A549 (cell line): ENCODE data around the gene FTCD. TPM values are rescaled to one million over a fixed set of nuclear protein-coding genes. Genes with fewer than 3 reads are reported as not detected.

Experiments used
- ATAC-seq, 2 experiments: fragments of 200-7000 bp in 1 of 2; fragments of >200 bp in 1 of 2; cut with Nextera tagmentation in 1 of 2; cut with Tn5 transposase in 1 of 2; 3 replicates each; pipeline versions ENCODE4 v1.8.0 to v1.9.1; 2018 to 2020; ENCODE audit warnings: mild to moderate bottlenecking in 1 of 2, moderate library complexity in 1 of 2
- CTCF ChIA-PET: fragments of 300-600 bp; sonication (Branson Sonifier 250); formaldehyde crosslinking; extraction: SDS; loops from one replicate; lab custom pipeline; 2021; ENCODE audit warnings: antibody characterized with exemption, inconsistent platforms; lab: Yijun Ruan, JAX
- POLR2A ChIA-PET: fragments of 350-600 bp; formaldehyde crosslinking; extraction: SDS; loops from one replicate; lab custom pipeline; 2021; ENCODE audit warnings: antibody characterized with exemption, inconsistent platforms; lab: Yijun Ruan, JAX
- DNase-seq, 2 experiments: peaks; one replicate each; pipeline versions ENCODE4 v3.0.0 to v3.0.0-alpha.2; 2011 to 2016; ENCODE audit warnings: low read depth in 1 of 2, low spot score in 1 of 2
- FAIRE-seq: peaks from 2 replicates; lab custom pipeline; 2011; peaks lifted over from hg19 to GRCh38; lab: Jason Lieb, UNC
- H3K27ac ChIP-seq, 2 experiments: fragments of >200 bp; sonication (Bioruptor Twin); formaldehyde crosslinking; 3 replicates each; pipeline ENCODE4 v1.5.1; 2016 to 2017
- H3K4me1 ChIP-seq: fragments of >200 bp; sonication (Bioruptor Twin); formaldehyde crosslinking; 3 replicates; pipeline ENCODE4 v1.6.1; 2016
- H3K4me2 ChIP-seq: fragments of >200 bp; sonication (Bioruptor Twin); formaldehyde crosslinking; 3 replicates; pipeline ENCODE4 v1.6.1; 2016
- H3K4me3 ChIP-seq: fragments of >200 bp; sonication (Bioruptor Twin); formaldehyde crosslinking; 3 replicates; pipeline ENCODE4 v1.5.1; 2016
- H3K9me3 ChIP-seq: fragments of >200 bp; sonication (Bioruptor Twin); formaldehyde crosslinking; 3 replicates; pipeline ENCODE4 v1.6.1; 2016
- BHLHE40 ChIP-seq: IDR thresholded peaks from 2 replicates; pipeline ENCODE4 v1.6.1; 2012; ENCODE audit warnings: low read depth, low read length, inconsistent platforms
- CBX8 ChIP-seq: fragments of 200-600 bp; sonication (generic); IDR thresholded peaks from 2 replicates; pipeline ENCODE4 v1.6.1; 2016
- CHD4 ChIP-seq: fragments of 200-600 bp; sonication (generic); IDR thresholded peaks from 2 replicates; pipeline ENCODE4 v1.6.1; 2016; ENCODE audit warnings: antibody characterized with exemption, mild to moderate bottlenecking, borderline replicate concordance
- CTCF ChIP-seq: fragments of >200 bp; sonication (Bioruptor Twin); formaldehyde crosslinking; IDR thresholded peaks from 3 replicates; pipeline ENCODE4 v1.5.1; 2016
- EHMT2 ChIP-seq: fragments of 200-600 bp; sonication (generic); IDR thresholded peaks from 2 replicates; pipeline ENCODE4 v1.6.1; 2016; ENCODE audit warnings: antibody characterized with exemption, low read depth, mild to moderate bottlenecking, moderate library complexity
- EP300 ChIP-seq, 2 experiments: fragments of >200 bp; sonication (Bioruptor Twin); formaldehyde crosslinking; IDR thresholded peaks; 2 replicates in 1 of 2; 3 replicates in 1 of 2; pipeline ENCODE4 v1.6.1; 2016 to 2017
- ESRRA ChIP-seq: fragments of 150-350 bp; IDR thresholded peaks from 2 replicates; pipeline ENCODE4 v1.6.1; 2014; ENCODE audit warnings: mild to moderate bottlenecking, low read length, borderline replicate concordance
- FOSL2 ChIP-seq, 2 experiments: fragments of 450-650 bp in 1 of 2; fragments of >200 bp in 1 of 2; sonication (Bioruptor Twin) in 1 of 2; formaldehyde crosslinking; IDR thresholded peaks; 2 replicates each; pipeline versions ENCODE4 v1.5.0 to v1.6.1; 2016 to 2020; ENCODE audit warnings: mild to moderate bottlenecking in 1 of 2, moderate library complexity in 1 of 2
- HEYL ChIP-seq: fragments of 250-450 bp; sonication (Bioruptor Pico); IDR thresholded peaks from 2 replicates; pipeline ENCODE4 v1.8.0; 2021; ENCODE audit warnings: mild to moderate bottlenecking, moderate library complexity
- HMGXB4 ChIP-seq: fragments of 250-450 bp; sonication (Bioruptor Pico); IDR thresholded peaks from 2 replicates; pipeline ENCODE4 v1.5.0; 2021; ENCODE audit warnings: mild to moderate bottlenecking, moderate library complexity, borderline replicate concordance
- HOXA7 ChIP-seq: fragments of 250-450 bp; sonication (Bioruptor Pico); IDR thresholded peaks from 2 replicates; pipeline ENCODE4 v1.5.0; 2020; ENCODE audit warnings: mild to moderate bottlenecking, moderate library complexity
- HOXB13 ChIP-seq: fragments of 250-450 bp; sonication (Bioruptor Pico); IDR thresholded peaks from 2 replicates; pipeline ENCODE4 v1.5.0; 2020; ENCODE audit warnings: low read depth, mild to moderate bottlenecking, moderate library complexity
- JUN ChIP-seq, 2 experiments: fragments of >200 bp; sonication (Bioruptor Twin); formaldehyde crosslinking; IDR thresholded peaks; 2 replicates in 1 of 2; 3 replicates in 1 of 2; pipeline ENCODE4 v1.6.1; 2016 to 2017
- KDM5A ChIP-seq: fragments of 200-600 bp; sonication (generic); IDR thresholded peaks from 2 replicates; pipeline ENCODE4 v1.6.1; 2016; ENCODE audit warnings: antibody characterized with exemption, mild to moderate bottlenecking
- MAFK ChIP-seq: fragments of 450-650 bp; IDR thresholded peaks from 2 replicates; pipeline ENCODE4 v1.6.1; 2014; ENCODE audit not compliant: partially characterized antibody
- MYC ChIP-seq: IDR thresholded peaks from 2 replicates; pipeline ENCODE4 v1.6.1; 2012; ENCODE audit warnings: mild to moderate bottlenecking, inconsistent platforms, low read length, improper control_type of control experiment, borderline replicate concordance
- PBX3 ChIP-seq: IDR thresholded peaks from 2 replicates; pipeline ENCODE4 v1.6.1; 2012
- PHF8 ChIP-seq: fragments of 200-600 bp; sonication (generic); IDR thresholded peaks from 2 replicates; pipeline ENCODE4 v1.6.1; 2016; ENCODE audit warnings: low read depth, mild to moderate bottlenecking, antibody characterized with exemption, moderate library complexity, borderline replicate concordance
- RFX5 ChIP-seq: fragments of 450-650 bp; IDR thresholded peaks from 2 replicates; pipeline ENCODE4 v1.7.1; 2014; ENCODE audit warnings: antibody characterized with exemption, mild to moderate bottlenecking, moderate library complexity
- RNF2 ChIP-seq: fragments of 200-600 bp; sonication (generic); IDR thresholded peaks from 2 replicates; pipeline ENCODE4 v1.6.1; 2016; ENCODE audit warnings: low read depth, mild to moderate bottlenecking, antibody characterized with exemption, moderate library complexity, borderline replicate concordance
- SMC3 ChIP-seq: fragments of >200 bp; sonication (Bioruptor Twin); formaldehyde crosslinking; IDR thresholded peaks from 3 replicates; pipeline ENCODE4 v1.6.1; 2018; ENCODE audit warnings: inconsistent platforms
- SREBF2 ChIP-seq: fragments of 450-650 bp; IDR thresholded peaks from 2 replicates; pipeline ENCODE4 v1.6.1; 2014; ENCODE audit warnings: mild to moderate bottlenecking, moderate library complexity
- ZFP36 ChIP-seq: fragments of 450-650 bp; IDR thresholded peaks from 2 replicates; pipeline ENCODE4 v1.6.1; 2014; ENCODE audit warnings: borderline replicate concordance; ENCODE audit not compliant: partially characterized antibody
- WGBS: methylation state at CpG from one replicate; pipeline ENCODE4 v1.1.6; 2017; ENCODE audit errors: missing lambda C conversion rate; 5-methylcytosine and 5-hydroxymethylcytosine counted together
- polyA plus RNA-seq, 4 experiments: library from polyadenylated mRNA; depleted of rRNA in 3 of 4; stranded (reverse); fragments of >200 nt; fragmentation: RNase III in 1 of 4; extraction: RNeasy Plus Mini Kit Qiagen cat#74134 plus additional on column Dnase treatment in 1 of 4; gene quantifications; 2 replicates in 3 of 4; 3 replicates in 1 of 4; pipeline ENCODE4 v1.2.3, GENCODE V29; 2011 to 2017

FTCD gene
- polyA plus RNA-seq, 2 of the 4 experiments (the other 2 are of a cell fraction) = not detected

GRCh38 chr21:46092811-46093667 is 62.3 kb downstream of the FTCD start:
- H3K4me1 ChIP-seq = no peaks in the 10 kb centered on the region
- CTCF ChIA-PET = interaction anchor here (0.8 to 1.0 kb wide), 2 partner anchors 12 to 13 kb away, joined by 3 read pairs; no protein-coding TSS in a partner anchor
- no peak for FAIRE-seq
- H3K27ac ChIP-seq = no peak overlapping the region
- no peak overlapping the region for H3K4me2 ChIP-seq
- WGBS = 51% methylated on average over 5 of the region's 11 CpGs
- no peaks in the 10 kb centered on the region for H3K9me3 ChIP-seq
- H3K4me3 ChIP-seq = no peak overlapping the region
- TF ChIP-seq MAFK = no peak
- no peak for TF ChIP-seq SREBF2
- no peak for TF ChIP-seq HOXA7
- TF ChIP-seq CHD4 = no peak
- TF ChIP-seq RFX5 = no peak
- no peak for TF ChIP-seq ZFP36
- TF ChIP-seq CBX8 = no peak
- TF ChIP-seq HMGXB4 (CRISPR knock-in tag) = no peak
- TF ChIP-seq, all 56 proteins: peak for 0
- no peak for ATAC-seq
- POLR2A ChIA-PET = no interaction called here
- DNase-seq = no peak

GRCh38 chr21:46092026-46092764 is 63.2 kb downstream of the FTCD start:
- ATAC-seq (no peak), FAIRE-seq (no peak), DNase-seq (no peak)
- POLR2A ChIA-PET = no interaction called here
- H3K4me2 ChIP-seq = no peak overlapping the region
- no peaks in the 10 kb centered on the region for H3K9me3 ChIP-seq
- CTCF ChIA-PET = interaction anchor here (1.0 kb wide), 1 partner anchor 13 kb away, joined by 3 read pairs; no protein-coding TSS in a partner anchor
- TF ChIP-seq EP300 (IDR thresholded peaks at IDR 0.05) (no peak), PBX3 (no peak), HOXB13 (CRISPR knock-in tag) (no peak), KDM5A (no peak), BHLHE40 (no peak), RNF2 (no peak), JUN (IDR thresholded peaks at IDR 0.05) (no peak)
- H3K4me1 ChIP-seq = no peaks in the 10 kb centered on the region
- H3K4me3 ChIP-seq = no peak overlapping the region
- WGBS = 66% methylated on average over 21 of the region's 23 CpGs
- no peak overlapping the region for H3K27ac ChIP-seq

GRCh38 chr21:46091631-46092025 is 63.8 kb downstream of the FTCD start:
- no peak overlapping the region for H3K27ac ChIP-seq
- ATAC-seq = no peak
- POLR2A ChIA-PET = no interaction called here
- TF ChIP-seq PHF8 = no peak
- TF ChIP-seq PBX3 = no peak
- TF ChIP-seq MYC = no peak
- TF ChIP-seq HEYL (CRISPR knock-in tag) = no peak
- no peak for TF ChIP-seq KDM5A
- TF ChIP-seq FOSL2 (IDR thresholded peaks at IDR 0.05) = no peak
- no peak for TF ChIP-seq FOSL2 (CRISPR knock-in tag; IDR thresholded peaks at IDR 0.05)
- TF ChIP-seq SMC3 = no peak
- TF ChIP-seq ESRRA = no peak
- no peak for TF ChIP-seq HOXB13 (CRISPR knock-in tag)
- no peak for TF ChIP-seq CTCF
- no peak for TF ChIP-seq EHMT2

More at GRCh38 chr21:46091631-46092025, 63.8 kb downstream of the FTCD start:
- H3K4me1 ChIP-seq = no peaks in the 10 kb centered on the region
- no peak overlapping the region for H3K4me2 ChIP-seq
- H3K4me3 ChIP-seq = no peak overlapping the region
- no peak for DNase-seq
- no peak for FAIRE-seq
- CTCF ChIA-PET = no interaction called here
- H3K9me3 ChIP-seq = no peaks in the 10 kb centered on the region
- WGBS = 67% methylated on average over 8 of the region's 8 CpGs
